Measurements from ENCODE around the gene VWA3B. TPM values are rescaled to one million over a fixed set of nuclear protein-coding genes. Genes with fewer than 3 reads are reported as not detected.

Gene VWA3B
- polyA plus RNA-seq, 3 donors = not detected

- Histone ChIP-seq H2AFZ (ENCODE audit: insufficient read depth, low read depth, low read length, poor library complexity, severe bottlenecking) (no peak overlapping the region), H3K9ac (ENCODE audit: insufficient read depth, low read length, poor library complexity, severe bottlenecking) (no peak overlapping the region), H3K36me3 (replicated peaks in 1 of 2; ENCODE audit: control insufficient read depth in 1 of 2, insufficient read depth in 2 of 2, low read length in 2 of 2) (no peaks in the 10 kb centered on the region), H3K27ac (ENCODE audit: low read depth in 1 of 2, low read length in 2 of 2) (no peak overlapping the region), H3K4me2 (replicated peaks; ENCODE audit: extremely low read depth, low read length, poor library complexity, severe bottlenecking) (no peak overlapping the region), H3K4me3 (replicated peaks in 1 of 3; ENCODE audit: low read depth in 2 of 3, low read length in 3 of 3) (no peak overlapping the region), H3K4me1 (ENCODE audit: control insufficient read depth in 1 of 2, insufficient read depth in 2 of 2, low read length in 2 of 2) (no peaks in the 10 kb centered on the region), H3K27me3 (ENCODE audit: control insufficient read depth in 2 of 2, insufficient read depth in 2 of 2, low read length in 2 of 2) (peaks cover 0 to 8% of the 10 kb centered on the region in 2 donors), H3K9me3 (replicated peaks in 1 of 2; ENCODE audit: control insufficient read depth in 1 of 2, insufficient read depth in 1 of 2, low read length in 2 of 2) (no peaks in the 10 kb centered on the region), H3K79me2 (ENCODE audit: insufficient read depth, low read length) (no peaks in the 10 kb centered on the region), H4K20me1 (ENCODE audit: insufficient read depth, low read length) (no peaks in the 10 kb centered on the region)
- Mint-ChIP-seq H3K4me1 (no peaks in the 10 kb centered on the region), H3K27me3 (ENCODE audit: low read depth in 3 of 3) (peaks cover 14 to 27% (median 20%) of the 10 kb centered on the region in 3 donors), H3K27ac (no peak overlapping the region), H3K36me3 (no peaks in the 10 kb centered on the region), H3K4me3 (no peak overlapping the region), H3K9me3 (peaks cover 0 to 9% (median 0%) of the 10 kb centered on the region in 7 donors)
- intact Hi-C loops (cut with micrococcal nuclease) = no loop called here
- DNase-seq = no peak
- TF ChIP-seq CTCF (IDR thresholded peaks at IDR 0.05) = no peak
- WGBS (ENCODE audit: insufficient coverage) = 84% methylated on average over 8 of the region's 11 CpGs
These were observed 222.6 kb downstream of the VWA3B start for GRCh38 chr2:98309580-98309979.

GRCh38 chr2:98310010-98310409 lies 223.0 kb downstream of the VWA3B start:
- H3K4me1 ChIP-seq (ENCODE audit: control insufficient read depth in 1 of 2, insufficient read depth in 2 of 2, low read length in 2 of 2) = no peaks in the 10 kb centered on the region
- no peak overlapping the region for H3K9ac ChIP-seq (ENCODE audit: insufficient read depth, low read length, poor library complexity, severe bottlenecking)
- H4K20me1 ChIP-seq (ENCODE audit: insufficient read depth, low read length) = no peaks in the 10 kb centered on the region
- no peak for DNase-seq
- no peaks in the 10 kb centered on the region for H3K9me3 ChIP-seq (replicated peaks in 1 of 2; ENCODE audit: control insufficient read depth in 1 of 2, insufficient read depth in 1 of 2, low read length in 2 of 2)
- no peak overlapping the region for H3K27ac Mint-ChIP-seq
- H3K79me2 ChIP-seq (ENCODE audit: insufficient read depth, low read length) = no peaks in the 10 kb centered on the region
- H3K27ac ChIP-seq (ENCODE audit: low read depth in 1 of 2, low read length in 2 of 2) = no peak overlapping the region
- no peak overlapping the region for H3K4me2 ChIP-seq (replicated peaks; ENCODE audit: extremely low read depth, low read length, poor library complexity, severe bottlenecking)
- 77% methylated on average over 3 of the region's 4 CpGs for WGBS (ENCODE audit: insufficient coverage)
- H3K4me3 Mint-ChIP-seq = no peak overlapping the region
- H3K27me3 ChIP-seq (ENCODE audit: control insufficient read depth in 2 of 2, insufficient read depth in 2 of 2, low read length in 2 of 2) = peaks cover 0 to 8% of the 10 kb centered on the region in 2 donors
- no peak for TF ChIP-seq CTCF (IDR thresholded peaks at IDR 0.05)
- no peaks in the 10 kb centered on the region for H3K4me1 Mint-ChIP-seq
- no peaks in the 10 kb centered on the region for H3K36me3 Mint-ChIP-seq
- peaks cover 0 to 9% (median 0%) of the 10 kb centered on the region in 7 donors for H3K9me3 Mint-ChIP-seq
- no peaks in the 10 kb centered on the region for H3K36me3 ChIP-seq (replicated peaks in 1 of 2; ENCODE audit: control insufficient read depth in 1 of 2, insufficient read depth in 2 of 2, low read length in 2 of 2)
- H2AFZ ChIP-seq (ENCODE audit: insufficient read depth, low read depth, low read length, poor library complexity, severe bottlenecking) = no peak overlapping the region
- H3K4me3 ChIP-seq (replicated peaks in 1 of 3; ENCODE audit: low read depth in 2 of 3, low read length in 3 of 3) = no peak overlapping the region
- intact Hi-C loops (cut with micrococcal nuclease) = no loop called here
- H3K27me3 Mint-ChIP-seq (ENCODE audit: low read depth in 3 of 3) = peaks cover 14 to 28% (median 23%) of the 10 kb centered on the region in 3 donors

Data from CD14-positive monocyte (primary cell).